H1 (cell line): Measurements from ENCODE around the gene PLEK2. TPM values are rescaled to one million over a fixed set of nuclear protein-coding genes. Genes with fewer than 3 reads are reported as not detected.

Experiments used
- CTCF ChIA-PET: fragments of 300-600 bp; sonication (Branson Sonifier 250); formaldehyde crosslinking; loops from one replicate; lab custom pipeline; 2021; ENCODE audit not compliant: partially characterized antibody; lab: Charles Lee
- POLR2A ChIA-PET: fragments of 300-600 bp; sonication (Branson Sonifier 250); formaldehyde crosslinking; loops from one replicate; lab custom pipeline; 2021; ENCODE audit warnings: inconsistent platforms; ENCODE audit not compliant: partially characterized antibody; lab: Charles Lee
- DNase-seq, 2 experiments: peaks; one replicate each; pipeline versions ENCODE4 v3.0.0 to v3.0.0-alpha.2; 2010 to 2022; ENCODE audit warnings: low spot score in 2 of 2, low read depth in 1 of 2, mixed read lengths in 1 of 2
- FAIRE-seq: peaks from 2 replicates; lab custom pipeline; 2011; peaks lifted over from hg19 to GRCh38; lab: Jason Lieb, UNC
- H2AFZ ChIP-seq: 2 replicates; pipeline ENCODE4 v1.8.1; 2012; ENCODE audit warnings: low read length, inconsistent platforms
- H2AK5ac ChIP-seq: 2 replicates; pipeline ENCODE4 v1.6.1; 2013; ENCODE audit warnings: low read depth, low read length
- H2BK120ac ChIP-seq: replicated peaks from 2 replicates; pipeline ENCODE3; 2013; ENCODE audit warnings: low read depth, low read length, inconsistent platforms
- H2BK12ac ChIP-seq: 2 replicates; pipeline ENCODE4 v1.6.1; 2013; ENCODE audit warnings: low read depth, low read length
- H2BK15ac ChIP-seq: 2 replicates; pipeline ENCODE4 v1.6.1; 2013; ENCODE audit warnings: low read length
- H2BK20ac ChIP-seq: 2 replicates; pipeline ENCODE4 v1.6.1; 2013; ENCODE audit warnings: low read length
- H2BK5ac ChIP-seq: 2 replicates; pipeline ENCODE4 v1.6.1; 2013; ENCODE audit warnings: low read depth, low read length
- H3K14ac ChIP-seq: 2 replicates; pipeline ENCODE4 v1.6.1; 2013; ENCODE audit warnings: inconsistent platforms; ENCODE audit not compliant: insufficient read length
- H3K18ac ChIP-seq: 2 replicates; pipeline ENCODE4 v1.6.1; 2013; ENCODE audit warnings: low read length; ENCODE audit errors: extremely low read depth
- H3K23ac ChIP-seq: 2 replicates; pipeline ENCODE4 v1.6.1; 2013; ENCODE audit warnings: inconsistent platforms; ENCODE audit not compliant: insufficient read length
- H3K23me2 ChIP-seq: 2 replicates; pipeline ENCODE4 v1.6.1; 2013; ENCODE audit warnings: low read depth, low read length
- H3K27ac ChIP-seq: 2 replicates; pipeline ENCODE4 v1.6.1; 2011; ENCODE audit warnings: low read depth, low read length, inconsistent platforms
- H3K27me3 ChIP-seq, 4 experiments: replicated peaks in 1 of 4; 1 replicate in 1 of 4; 2 replicates in 3 of 4; pipeline versions ENCODE4 v1.6.1 to v1.8.1; 2011 to 2013; ENCODE audit warnings: low read length in 3 of 4, mild to moderate bottlenecking in 3 of 4, inconsistent platforms in 2 of 4, mixed read lengths in 2 of 4, moderate library complexity in 1 of 4; ENCODE audit not compliant: control insufficient read depth in 3 of 4, insufficient read depth in 3 of 4; ENCODE audit errors: extremely low read depth in 1 of 4
- H3K36me3 ChIP-seq, 4 experiments: 2 replicates each; pipeline versions ENCODE4 v1.6.1 to v1.8.1; 2011 to 2013; ENCODE audit warnings: mild to moderate bottlenecking in 4 of 4, low read length in 3 of 4, moderate library complexity in 2 of 4, control low read depth in 1 of 4, inconsistent platforms in 1 of 4; ENCODE audit not compliant: insufficient read depth in 4 of 4, control insufficient read depth in 2 of 4
- H3K4ac ChIP-seq: replicated peaks from 2 replicates; pipeline ENCODE3; 2013; ENCODE audit warnings: low read length, low read depth, mixed read lengths, inconsistent platforms; ENCODE audit not compliant: insufficient read length
- H3K4me1 ChIP-seq, 4 experiments: replicated peaks in 1 of 4; 1 replicate in 1 of 4; 2 replicates in 3 of 4; pipeline versions ENCODE4 v1.6.1 to v1.8.1; 2011 to 2013; ENCODE audit warnings: low read length in 3 of 4, inconsistent platforms in 2 of 4, mixed read lengths in 1 of 4; ENCODE audit not compliant: insufficient read depth in 4 of 4, control insufficient read depth in 3 of 4
- H3K4me2 ChIP-seq, 2 experiments: 2 replicates each; pipeline versions ENCODE4 v1.6.1 to v1.8.1; 2011 to 2013; ENCODE audit warnings: low read depth in 2 of 2, low read length in 2 of 2, control low read depth in 1 of 2, inconsistent platforms in 1 of 2, mild to moderate bottlenecking in 1 of 2; ENCODE audit not compliant: insufficient read depth in 1 of 2
- H3K4me3 ChIP-seq, 4 experiments: fragments of 200-600, 300-600 bp in 1 of 4; sonication (generic), shearing (Covaris generic), sonication (Bioruptor Twin) in 1 of 4; 2 replicates each; pipeline versions ENCODE4 v1.5.1 to v1.8.1; 2011 to 2016; ENCODE audit warnings: low read length in 4 of 4, low read depth in 3 of 4, control low read depth in 2 of 4, inconsistent platforms in 2 of 4, mild to moderate bottlenecking in 2 of 4, mixed read lengths in 1 of 4, moderate library complexity in 1 of 4; ENCODE audit not compliant: insufficient read depth in 2 of 4; ENCODE audit errors: extremely low read depth in 1 of 4
- H3K56ac ChIP-seq: replicated peaks from 2 replicates; pipeline ENCODE3; 2013; ENCODE audit warnings: low read depth, mild to moderate bottlenecking, mixed read lengths, low read length, inconsistent platforms; ENCODE audit not compliant: insufficient read length
- H3K79me1 ChIP-seq: 2 replicates; pipeline ENCODE4 v1.6.1; 2013; ENCODE audit warnings: low read depth, low read length, control low read depth
- H3K79me2 ChIP-seq, 2 experiments: 2 replicates each; pipeline versions ENCODE4 v1.6.1 to v1.8.1; 2012 to 2013; ENCODE audit warnings: low read length in 2 of 2, mild to moderate bottlenecking in 2 of 2, inconsistent platforms in 1 of 2; ENCODE audit not compliant: insufficient read depth in 2 of 2, control insufficient read depth in 1 of 2
- H3K9ac ChIP-seq, 4 experiments: replicated peaks in 1 of 4; 1 replicate in 1 of 4; 2 replicates in 3 of 4; pipeline versions ENCODE4 v1.6.1 to v1.8.1; 2011 to 2013; ENCODE audit warnings: low read depth in 3 of 4, low read length in 3 of 4, control low read depth in 2 of 4, mild to moderate bottlenecking in 2 of 4, moderate library complexity in 2 of 4, inconsistent platforms in 1 of 4; ENCODE audit errors: extremely low read depth in 1 of 4
- H3K9me3 ChIP-seq, 2 experiments: 2 replicates each; pipeline versions ENCODE4 v1.6.1 to v1.8.1; 2012 to 2013; ENCODE audit warnings: mild to moderate bottlenecking in 2 of 2, moderate library complexity in 2 of 2, control low read depth in 1 of 2, inconsistent platforms in 1 of 2, low read depth in 1 of 2, low read length in 1 of 2, mixed read lengths in 1 of 2; ENCODE audit not compliant: insufficient read depth in 2 of 2
- H4K20me1 ChIP-seq, 2 experiments: replicated peaks in 1 of 2; 2 replicates each; pipeline versions ENCODE3 to v1.8.1; 2011 to 2013; ENCODE audit warnings: inconsistent platforms in 2 of 2, low read length in 2 of 2, mild to moderate bottlenecking in 1 of 2; ENCODE audit not compliant: insufficient read depth in 2 of 2, control insufficient read depth in 1 of 2
- H4K5ac ChIP-seq: 2 replicates; pipeline ENCODE4 v1.6.1; 2013; ENCODE audit warnings: low read length, low read depth, mixed read lengths, inconsistent platforms; ENCODE audit not compliant: insufficient read length
- H4K8ac ChIP-seq: 2 replicates; pipeline ENCODE4 v1.8.0; 2013; ENCODE audit warnings: mild to moderate bottlenecking, moderate library complexity, low read length, inconsistent platforms; ENCODE audit not compliant: insufficient read depth; ENCODE audit errors: extremely low read depth
- H4K91ac ChIP-seq: replicated peaks from 2 replicates; pipeline ENCODE3; 2013; ENCODE audit warnings: low read length, mixed read lengths, inconsistent platforms; ENCODE audit not compliant: insufficient read length
- ATF3 ChIP-seq: IDR thresholded peaks from 2 replicates; pipeline ENCODE4 v1.6.1; 2011; ENCODE audit warnings: low read depth, mild to moderate bottlenecking, low read length; ENCODE audit not compliant: insufficient read depth
- CHD2 ChIP-seq: IDR thresholded peaks from 2 replicates; pipeline ENCODE4 v1.6.1; 2012; ENCODE audit warnings: low read length, improper control_type of control experiment
- CTBP2 ChIP-seq: IDR thresholded peaks from 2 replicates; pipeline ENCODE4 v1.7.0; 2011; ENCODE audit warnings: borderline replicate concordance, mild to moderate bottlenecking, moderate library complexity, mixed read lengths, low read length; ENCODE audit not compliant: insufficient read depth, insufficient read length
- EGR1 ChIP-seq: IDR thresholded peaks from 2 replicates; pipeline ENCODE4 v1.6.1; 2011; ENCODE audit warnings: low read depth, low read length, borderline replicate concordance
- KDM4A ChIP-seq: IDR thresholded peaks from one replicate; pipeline ENCODE4 v1.7.1; 2012; ENCODE audit warnings: low read depth, mild to moderate bottlenecking, moderate library complexity, low read length, inconsistent platforms; ENCODE audit not compliant: severe bottlenecking
- KDM5A ChIP-seq: fragments of 200-600 bp; IDR thresholded peaks from 2 replicates; pipeline ENCODE4 v1.7.1; 2012; ENCODE audit warnings: mild to moderate bottlenecking, low read length, inconsistent platforms, mixed read lengths
- NANOG ChIP-seq: IDR thresholded peaks from 2 replicates; pipeline ENCODE4 v1.6.1; 2011; ENCODE audit warnings: low read length, low read depth, mild to moderate bottlenecking, inconsistent platforms; ENCODE audit not compliant: insufficient read depth, poor library complexity, severe bottlenecking
- NRF1 ChIP-seq: IDR thresholded peaks from 2 replicates; pipeline ENCODE4 v1.6.1; 2011; ENCODE audit warnings: mild to moderate bottlenecking, low read depth, low read length, improper control_type of control experiment
- POU5F1 ChIP-seq: IDR thresholded peaks from 2 replicates; pipeline ENCODE4 v1.6.1; 2011; ENCODE audit warnings: low read depth, mild to moderate bottlenecking, low read length, moderate library complexity
- TEAD4 ChIP-seq: IDR thresholded peaks from 2 replicates; pipeline ENCODE4 v1.6.1; 2012; ENCODE audit warnings: low read depth, low read length, inconsistent platforms, mixed read lengths
- WGBS, 2 experiments: shearing (Covaris generic) in 1 of 2; methylation state at CpG; one replicate each; pipeline versions ENCODE4 v1.1.6 to v1.1.7; 2013 to 2015; ENCODE audit warnings: low lambda C conversion rate in 2 of 2, mixed read lengths in 2 of 2, inconsistent platforms in 1 of 2, low coverage in 1 of 2, missing lambda C conversion rate in 1 of 2; ENCODE audit not compliant: insufficient replicate concordance in 2 of 2, insufficient coverage in 1 of 2, insufficient read length in 1 of 2; ENCODE audit errors: extremely low coverage in 1 of 2, missing lambda C conversion rate in 1 of 2; 5-methylcytosine and 5-hydroxymethylcytosine counted together
- polyA plus RNA-seq, 7 experiments: library from polyadenylated mRNA; depleted of rRNA in 3 of 7; stranded (reverse) in 5 of 7; unstranded in 2 of 7; fragments of >200 nt in 5 of 7; fragments of 200-250 nt in 2 of 7; gene quantifications; 1 replicate in 5 of 7; 2 replicates in 1 of 7; 4 replicates in 1 of 7; pipeline versions ENCODE4 v1.2.1 to v1.2.3, GENCODE V29; 2011 to 2013; ENCODE audit warnings: missing spikeins in 2 of 7, mixed read lengths in 2 of 7
- total RNA-seq: library from RNA; stranded (reverse); fragmentation: NEBNext Ultra II Directional; extraction: Animal tissue kit (Norgen Biotek cat#: 25700); gene quantifications from 2 replicates; pipeline ENCODE4 v1.2.1, GENCODE V29; 2021

PLEK2 gene
- total and polyA plus RNA-seq, 2 of the 8 experiments (the other 6 are each of a cell fraction or from before 2014, with no cell fraction given): 0.41 to 2.1 TPM

- H3K23me2 ChIP-seq: peaks cover 5% of the 10 kb centered on the region; the same call in 1 of the 2 replicates
- H4K8ac ChIP-seq: no peak overlapping the region
- H3K4ac ChIP-seq: no peak overlapping the region
- H4K5ac ChIP-seq: no peak overlapping the region
- H2BK12ac ChIP-seq: no peak overlapping the region
- no peak overlapping the region for H2BK20ac ChIP-seq
- 82% methylated on average over 9 of the region's 9 CpGs; no CpG with 5 or more reads in 1 of the 2 experiments for WGBS, 2 experiments
- H3K56ac ChIP-seq: no peak overlapping the region
- H2BK15ac ChIP-seq: no peak overlapping the region
- no peak overlapping the region for H3K18ac ChIP-seq
- peaks cover 3% of the 10 kb centered on the region; the same call in 1 of the 2 replicates for H3K79me1 ChIP-seq
- no peak overlapping the region for H2BK5ac ChIP-seq
- H3K79me2 ChIP-seq: peaks cover 12 to 81% of the 10 kb centered on the region in 2 experiments
- H2AK5ac ChIP-seq: no peak overlapping the region
- no peak overlapping the region for H2AFZ ChIP-seq
- TF ChIP-seq NANOG (no peak), KDM4A (no peak), EGR1 (no peak), TEAD4 (no peak), KDM5A (no peak), POU5F1 (no peak), NRF1 (no peak), CTBP2 (no peak), ATF3 (no peak), CHD2 (no peak)
- peaks cover 0 to 3% (median 1%) of the 10 kb centered on the region in 4 experiments; a peak in 2 of 7 replicates for H3K4me1 ChIP-seq
- H3K4me3 ChIP-seq: peak overlapping the region in 1 of 4 experiments; percentile 86; a peak in 2 of 8 replicates
- POLR2A ChIA-PET: no interaction called here
- H4K20me1 ChIP-seq: peaks cover 2 to 10% of the 10 kb centered on the region in 2 experiments
- FAIRE-seq (no peak), DNase-seq (no peak)
- H3K9ac ChIP-seq: peak overlapping the region in 1 of 4 experiments; percentile 58; a peak in 1 of 7 replicates
- no peaks in the 10 kb centered on the region for H3K27me3 ChIP-seq
- H3K23ac ChIP-seq: no peak overlapping the region
- no peak overlapping the region for H3K14ac ChIP-seq
- H3K27ac ChIP-seq: no peak overlapping the region
- peak overlapping the region in 1 of 2 experiments; percentile 83; a peak in 1 of 4 replicates for H3K4me2 ChIP-seq
- no peaks in the 10 kb centered on the region for H3K9me3 ChIP-seq
- H4K91ac ChIP-seq: no peak overlapping the region
- peaks cover 0 to 5% (median 0%) of the 10 kb centered on the region in 4 experiments; a peak in 3 of 8 replicates for H3K36me3 ChIP-seq
- H2BK120ac ChIP-seq: no peak overlapping the region
- CTCF ChIA-PET: interaction anchor here (0.6 to 1.5 kb wide), 2 partner anchors 12 to 190 kb away, joined by 3 to 4 read pairs; no protein-coding TSS in a partner anchor
Measured at GRCh38 chr14:67357969-67358354, 54.0 kb downstream of the PLEK2 start.
